Esophagus muscularis mucosa (tissue), 4 donors: Measurements from ENCODE around the gene FAM181A.

ENCODE experiments used
- CTCF ChIP-seq, 3 experiments: fragments of 200-600 bp in 2 of 3; fragments of 450-650 bp in 1 of 3; sonication (generic) in 2 of 3; IDR thresholded peaks; one replicate each; pipeline ENCODE4 v1.5.1; 2017 to 2019; ENCODE audit warnings: antibody characterized with exemption in 3 of 3, mild to moderate bottlenecking in 2 of 3, moderate library complexity in 1 of 3
- EP300 ChIP-seq: sonication (generic); formaldehyde crosslinking; IDR thresholded peaks from one replicate; pipeline ENCODE4 v1.6.1; 2017; ENCODE audit warnings: antibody characterized with exemption
- POLR2A ChIP-seq: fragments of 450-650 bp; IDR thresholded peaks from one replicate; pipeline ENCODE4 v1.6.1; 2017; ENCODE audit warnings: antibody characterized with exemption, moderate library complexity, mild to moderate bottlenecking, low read depth
- POLR2AphosphoS5 ChIP-seq, 2 donors: sonication (generic); formaldehyde crosslinking; IDR thresholded peaks; one replicate each; pipeline ENCODE4 v1.6.1; 2017; ENCODE audit warnings: antibody characterized with exemption in 2 of 2

DNA sequence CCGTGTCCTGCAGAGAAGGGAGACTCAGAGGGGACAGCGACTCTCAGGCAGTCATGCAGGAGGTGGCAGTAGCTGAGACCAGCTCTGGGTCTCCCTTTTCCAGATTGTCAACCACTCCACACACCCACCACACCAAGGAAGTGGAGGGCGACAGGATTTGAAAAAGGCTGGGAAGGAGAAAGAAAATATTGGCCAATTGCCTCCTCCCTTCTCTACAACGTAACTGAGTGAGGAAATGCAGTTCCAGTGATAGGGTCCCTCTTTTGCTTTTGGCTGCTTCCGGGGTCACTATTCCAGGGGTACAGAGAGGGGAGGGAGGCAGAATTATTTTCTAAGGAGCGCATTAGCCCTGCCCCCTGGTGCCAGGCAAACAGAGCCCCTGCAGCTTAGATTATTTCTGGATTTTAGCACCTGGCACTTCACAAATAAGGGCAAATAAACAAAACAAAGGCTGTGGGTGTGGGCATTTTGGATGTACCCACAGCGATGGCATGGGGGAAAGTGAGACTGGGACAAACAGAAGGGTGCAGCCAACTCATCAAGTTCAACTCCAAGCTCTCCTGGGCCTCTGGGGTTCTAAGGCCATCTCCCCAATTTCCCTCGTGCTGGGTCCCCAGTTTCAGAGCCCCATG lies 28.8 kb downstream of the FAM181A start:
- TF ChIP-seq CTCF (IDR thresholded peaks at IDR 0.05) (no peak), EP300 (no peak), POLR2A (no peak), POLR2AphosphoS5 (IDR thresholded peaks at IDR 0.05) (no peak)
